Glomerular visceral epithelial cell (primary cell): ENCODE measurements around the gene LTK.

Experiments used
- DNase-seq: peaks from one replicate; pipeline ENCODE4 v3.0.0-alpha.2; 2016; ENCODE audit errors: extremely low spot score

LTK gene

DNA sequence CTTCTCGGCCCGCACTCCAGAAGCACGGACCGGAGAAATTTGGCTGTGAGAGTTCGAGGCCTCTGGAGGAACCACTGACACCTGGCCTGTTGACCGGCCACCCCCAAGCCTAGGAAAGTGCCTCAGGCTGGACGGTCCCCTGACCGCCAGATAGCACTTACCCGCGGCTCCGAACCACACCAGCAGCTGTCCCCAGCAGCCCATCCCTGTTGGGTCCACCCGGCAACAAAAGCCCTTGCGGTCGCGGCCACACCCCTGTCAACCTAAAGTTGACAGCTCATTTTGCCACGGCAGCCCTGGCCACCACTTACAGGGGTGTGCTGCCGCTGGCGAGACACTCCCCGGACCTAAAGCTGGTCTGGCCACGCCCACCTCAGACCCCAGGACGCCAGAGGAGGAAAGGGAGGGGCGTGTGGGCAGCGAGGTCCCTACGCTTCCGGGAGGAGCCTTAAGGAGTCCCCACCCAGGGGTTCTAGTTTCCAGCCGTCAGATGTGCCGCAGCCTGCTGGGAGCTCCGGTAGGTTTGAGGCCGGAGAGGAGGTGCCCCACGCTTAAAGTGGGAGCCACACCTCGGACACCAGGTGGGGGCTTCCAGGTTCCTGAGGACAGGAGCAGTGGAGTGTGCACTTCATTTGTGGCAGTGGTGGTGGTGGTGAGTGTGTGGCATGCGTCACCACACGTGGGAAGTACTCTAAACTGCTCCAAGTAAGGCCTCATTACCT, at the start of gene LTK:
LTK (minus strand) TSS at position 322 of the 722 bp plus-strand sequence; CDS start at position 204, 118 bp downstream.
- DNase-seq = no peak

DNA sequence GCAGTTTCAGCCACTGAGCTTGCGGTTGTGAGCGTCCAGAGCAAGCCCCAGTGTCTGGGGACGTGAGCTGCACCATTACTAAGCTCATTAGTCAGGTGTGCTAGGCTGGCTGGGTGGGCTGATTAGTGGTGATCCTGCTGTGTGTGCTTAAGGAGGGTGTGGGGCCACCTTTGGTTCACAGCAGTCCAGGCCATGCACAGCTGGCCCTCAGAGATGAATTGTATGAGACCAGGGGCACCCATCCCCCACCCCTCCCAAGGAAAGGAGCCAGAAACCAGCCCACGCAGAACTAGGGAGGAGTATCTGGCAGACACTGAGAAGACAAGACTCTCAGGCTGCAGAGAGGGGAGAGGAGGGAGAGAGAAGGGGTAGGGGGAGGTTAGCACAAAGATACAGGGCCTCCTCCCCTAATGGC, 49.2 kb upstream of the LTK start:
- no peak for DNase-seq

- no peak for DNase-seq
Measured at GRCh38 chr15:41562244-41562643, 48.6 kb upstream of the LTK start.

- no peak for DNase-seq
Measured at GRCh38 chr15:41561777-41562145, 48.1 kb upstream of the LTK start.

DNA sequence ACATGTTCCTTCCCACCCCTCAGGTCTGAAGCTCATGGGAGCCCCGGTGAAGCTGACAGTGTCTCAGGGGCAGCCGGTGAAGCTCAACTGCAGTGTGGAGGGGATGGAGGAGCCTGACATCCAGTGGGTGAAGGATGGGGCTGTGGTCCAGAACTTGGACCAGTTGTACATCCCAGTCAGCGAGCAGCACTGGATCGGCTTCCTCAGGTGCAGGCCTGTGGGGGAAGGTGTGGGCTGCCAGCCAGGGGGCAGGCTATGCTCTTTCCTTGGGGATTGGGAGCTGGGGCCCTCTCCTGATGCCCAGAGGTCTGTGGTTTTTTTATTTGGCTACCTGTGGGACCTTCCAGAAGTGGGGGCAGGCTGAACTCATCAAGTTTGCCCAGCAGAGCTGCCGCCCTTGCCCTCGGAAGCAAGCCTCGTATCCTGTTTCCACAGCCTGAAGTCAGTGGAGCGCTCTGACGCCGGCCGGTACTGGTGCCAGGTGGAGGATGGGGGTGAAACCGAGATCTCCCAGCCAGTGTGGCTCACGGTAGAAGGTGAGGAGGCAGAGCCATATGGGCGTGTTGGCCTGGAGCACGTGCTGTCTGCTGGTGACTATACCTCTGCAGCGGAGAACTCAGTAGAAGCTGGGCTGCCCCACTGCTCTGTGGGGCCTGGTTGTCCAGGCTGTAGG, 47.6 kb upstream of the LTK start:
- DNase-seq = no peak

DNA sequence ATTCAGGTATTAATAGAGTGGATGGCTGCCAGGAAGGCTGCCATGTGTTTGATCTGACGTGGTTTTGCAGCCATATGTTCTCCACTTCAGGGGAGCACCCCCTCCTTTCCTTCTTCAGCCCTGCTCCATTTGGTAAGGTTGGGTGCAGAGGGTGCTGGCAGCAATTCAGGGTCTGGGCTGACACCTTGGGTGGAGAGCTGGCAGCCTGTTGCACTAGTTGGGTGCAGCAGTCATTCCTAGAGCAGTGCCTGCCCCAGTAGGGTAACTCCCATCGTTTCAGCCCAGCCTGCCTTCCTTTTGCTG, 46.9 kb upstream of the LTK start:
- DNase-seq = no peak

DNA sequence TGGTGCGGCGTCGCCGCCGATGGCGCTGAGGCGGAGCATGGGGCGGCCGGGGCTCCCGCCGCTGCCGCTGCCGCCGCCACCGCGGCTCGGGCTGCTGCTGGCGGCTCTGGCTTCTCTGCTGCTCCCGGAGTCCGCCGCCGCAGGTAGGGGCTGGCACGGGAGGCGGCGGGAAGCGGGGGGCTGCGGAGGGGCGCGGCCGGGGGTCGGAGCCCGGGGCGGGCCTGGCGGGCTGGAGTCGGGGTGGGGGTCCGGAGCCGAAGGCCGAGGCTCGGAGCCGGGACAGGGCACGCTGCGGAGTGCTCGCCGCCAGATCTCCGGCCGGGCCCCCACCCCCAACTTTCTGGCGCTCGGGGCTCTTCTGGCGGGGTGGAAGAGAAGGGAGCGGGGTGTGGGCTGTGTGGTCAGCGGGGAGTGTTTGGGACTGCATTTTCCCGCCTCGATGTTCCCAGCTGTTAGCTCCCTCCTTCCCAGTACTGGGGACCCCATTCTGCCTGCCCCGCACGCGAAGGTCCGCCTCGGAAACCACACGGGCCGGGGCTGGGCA, 45.7 kb upstream of the LTK start:
- DNase-seq = no peak

- DNase-seq = peak; percentile 52
Measured at GRCh38 chr15:41558400-41559238, 45.0 kb upstream of the LTK start, which contains the start of gene TYRO3. TSS of gene TYRO3 (plus strand) at chr15:41559212. CDS start at chr15:41559258, 46 bp downstream.

- DNase-seq = peak; percentile 71
Measured at GRCh38 chr15:41557673-41558399, 44.2 kb upstream of the LTK start.

GRCh38 chr15:41556677-41557076, 43.0 kb upstream of the LTK start:
- DNase-seq = no peak

GRCh38 chr15:41554915-41555314, 41.3 kb upstream of the LTK start:
- no peak for DNase-seq

DNA sequence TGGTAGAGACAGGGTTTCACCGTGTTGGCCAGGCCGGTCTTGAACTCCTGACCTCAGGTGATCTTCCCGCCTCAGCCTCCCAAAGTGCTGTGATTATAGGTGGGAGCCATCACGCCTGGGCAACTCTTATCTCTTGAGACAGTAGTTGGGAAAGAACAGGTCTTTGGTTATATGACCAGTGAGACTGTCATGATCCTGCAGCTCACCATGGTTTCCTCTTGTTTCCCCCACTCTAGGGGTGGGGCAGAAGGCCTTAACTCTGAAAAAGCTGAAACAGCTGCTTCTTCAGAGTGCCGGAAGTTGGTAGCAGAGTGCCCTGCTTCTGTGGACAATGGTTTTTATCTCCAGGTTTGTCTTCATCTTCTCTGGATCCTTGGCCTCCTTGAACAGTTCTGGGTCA, 40.7 kb upstream of the LTK start:
- no peak for DNase-seq

DNA sequence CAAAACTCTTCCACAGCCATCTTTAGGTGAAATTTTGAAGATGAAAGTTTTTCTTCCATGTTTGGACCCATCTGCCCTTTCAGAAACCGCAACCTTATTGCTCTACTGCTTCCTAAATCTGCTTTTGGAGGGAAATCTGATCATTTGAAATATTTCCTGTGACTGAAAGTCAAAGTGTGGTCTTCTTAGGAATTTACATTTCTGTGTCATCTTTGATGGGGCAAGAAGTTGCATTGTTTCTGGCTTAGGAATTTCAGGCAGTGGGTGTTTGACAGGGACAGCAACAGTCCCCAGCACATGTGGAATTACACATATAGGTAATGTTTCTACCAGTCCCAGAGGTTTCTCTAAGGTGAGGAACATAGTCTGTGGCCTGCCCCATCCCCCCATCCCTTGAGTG, 40.1 kb upstream of the LTK start:
- no peak for DNase-seq

DNA sequence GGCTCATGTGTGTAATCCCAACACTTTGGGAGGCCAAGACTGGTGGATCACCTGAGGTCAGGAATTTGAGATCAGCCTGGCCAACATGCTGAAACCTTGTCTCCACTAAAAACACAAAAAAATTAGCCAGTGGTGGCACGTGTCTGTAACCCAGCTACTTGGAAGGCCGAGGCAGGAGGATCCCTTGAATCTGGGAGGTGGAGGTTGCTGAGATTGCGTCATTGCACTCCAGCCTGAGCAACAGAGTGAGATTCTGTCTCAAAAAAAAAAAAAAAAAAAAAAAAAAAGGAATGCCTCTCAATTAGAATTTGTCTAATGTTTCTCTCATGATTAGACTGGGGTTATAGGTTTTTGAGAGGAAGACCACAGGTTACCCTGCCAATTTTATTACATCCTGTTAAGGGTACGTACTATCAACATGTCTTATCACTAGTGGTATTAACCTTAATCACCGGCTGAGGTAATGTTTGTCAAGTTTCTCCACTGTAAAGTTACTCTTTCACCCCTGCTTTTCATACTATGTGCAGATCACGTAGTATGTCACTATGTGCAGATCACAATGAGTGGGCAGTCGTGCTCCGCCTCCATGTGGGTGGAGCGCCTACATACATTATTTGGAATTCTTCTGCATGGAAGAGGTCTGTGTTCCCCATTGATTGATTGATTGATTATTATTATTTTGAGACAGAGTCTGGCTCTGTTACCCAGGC, 36.6 kb upstream of the LTK start:
- DNase-seq = no peak

DNA sequence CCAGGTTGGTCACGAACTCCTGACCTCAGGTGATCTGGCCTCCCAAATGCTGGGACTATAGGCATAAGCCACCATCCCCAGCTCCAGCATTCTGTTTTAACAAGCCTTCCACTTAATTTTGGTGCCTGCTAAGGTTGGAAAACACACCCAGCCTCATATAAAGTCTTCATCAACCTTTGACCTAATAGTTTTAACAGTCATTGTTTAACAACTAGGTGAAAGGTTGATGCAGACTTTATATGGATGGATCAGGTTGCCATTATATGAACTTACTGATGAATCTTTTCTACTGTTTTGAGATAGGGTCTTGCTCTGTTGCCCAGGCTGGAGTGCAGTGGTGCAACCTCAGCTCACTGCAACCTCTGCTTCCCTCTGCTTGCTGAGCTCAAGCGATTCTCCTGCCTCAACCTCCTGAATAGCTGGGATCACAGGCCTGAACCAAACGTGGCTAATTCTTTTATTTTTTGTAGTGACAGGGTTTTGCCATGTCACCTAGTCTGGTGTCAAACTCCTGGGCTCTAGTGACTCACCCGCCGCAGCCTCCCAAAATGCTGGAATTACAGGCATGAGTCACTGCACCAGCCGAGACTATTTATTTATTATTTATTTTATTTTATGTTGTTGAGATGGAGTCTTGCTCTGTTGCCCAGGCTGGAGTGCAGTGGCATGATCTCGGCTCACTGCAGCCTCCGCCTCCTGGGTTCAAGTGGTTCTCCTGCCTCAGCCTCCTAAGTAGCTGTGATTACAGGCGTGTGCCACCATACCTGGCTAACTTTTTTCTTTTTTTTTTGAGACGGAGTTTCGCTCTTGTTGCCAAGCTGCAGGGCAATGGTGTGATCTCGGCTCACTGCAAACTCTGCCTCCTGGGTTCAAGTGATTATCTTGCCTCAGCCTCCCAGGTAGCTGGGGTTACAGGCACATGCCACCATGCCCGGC, 33.5 kb upstream of the LTK start:
- DNase-seq = peak; percentile 50

DNA sequence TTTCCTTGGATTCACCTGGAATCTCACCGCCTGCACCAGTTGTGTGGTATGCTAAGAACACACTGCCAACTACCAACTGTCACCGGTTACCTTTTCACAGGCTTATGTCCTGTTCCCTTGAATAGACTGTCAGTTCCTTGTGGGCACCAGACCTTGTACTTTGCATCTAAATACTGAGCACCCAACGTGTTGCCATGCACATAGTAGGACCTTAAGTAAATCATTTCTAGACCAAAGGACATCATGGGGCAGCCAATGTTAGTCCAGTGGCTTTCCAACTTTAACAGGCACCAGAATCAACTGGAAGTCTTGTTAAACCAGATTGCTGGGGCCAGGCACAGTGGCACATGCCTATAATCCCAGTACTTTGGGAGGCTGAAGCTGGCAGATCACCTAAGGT, 31.6 kb upstream of the LTK start:
- DNase-seq = no peak

DNA sequence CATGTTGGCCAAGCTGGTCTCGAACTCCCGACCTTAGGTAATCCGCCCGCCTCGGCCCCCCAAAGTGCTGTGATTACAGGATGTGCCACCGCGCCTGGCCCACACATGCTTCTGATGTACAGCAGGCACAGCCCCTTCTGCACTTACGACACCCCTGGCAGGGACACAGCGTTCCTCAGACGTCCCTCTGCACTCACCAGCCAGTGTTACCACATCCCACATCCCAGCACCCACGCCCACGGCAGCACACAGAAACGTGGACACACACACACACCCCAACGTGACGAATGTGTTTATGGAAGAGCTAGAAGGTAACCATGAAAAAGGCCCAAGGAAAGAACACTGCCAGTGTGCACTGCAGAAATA, 31.0 kb upstream of the LTK start:
- DNase-seq = no peak

GRCh38 chr15:41543521-41543870, 29.9 kb upstream of the LTK start:
- DNase-seq = no peak

DNA sequence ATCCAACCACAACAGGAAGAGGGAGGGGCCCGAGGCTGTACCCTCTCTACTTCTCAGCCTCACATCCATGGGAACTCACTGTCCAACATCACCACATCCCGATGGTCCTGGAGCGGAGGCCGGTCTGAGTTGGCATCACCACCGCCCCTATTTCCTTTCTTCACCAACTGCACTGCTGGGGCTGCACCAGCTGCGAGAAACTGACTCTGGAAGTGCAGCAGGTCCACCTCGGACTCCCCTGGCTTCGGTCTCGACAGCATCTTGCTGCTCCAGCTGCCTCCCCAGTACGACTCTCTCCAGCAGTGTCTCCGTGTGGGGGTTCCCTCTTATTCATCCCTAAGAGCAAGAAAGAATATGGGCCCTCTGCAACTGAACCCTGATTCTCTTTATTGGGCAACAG, 23.2 kb upstream of the LTK start:
- no peak for DNase-seq

GRCh38 chr15:41535544-41535943, 21.9 kb upstream of the LTK start:
- DNase-seq = no peak
